IPS DF 6.9 (cell line): ENCODE data around the gene AZU1.
A peak's percentile ranks its signal among the peaks of the same experiment; 100 is the strongest.

Source experiments
- DNase-seq: peaks from one replicate; pipeline ENCODE4 v3.0.0-alpha.2; 2013; ENCODE audit warnings: low read depth, low spot score
- H3K27ac ChIP-seq: one replicate; pipeline ENCODE4 v1.5.1; 2013; ENCODE audit warnings: low read length, control low read depth
- H3K27me3 ChIP-seq: 2 replicates; pipeline ENCODE4 v1.6.1; 2013; ENCODE audit warnings: mild to moderate bottlenecking, low read length; ENCODE audit not compliant: control insufficient read depth, insufficient read depth
- H3K36me3 ChIP-seq: 2 replicates; pipeline ENCODE4 v1.6.1; 2013; ENCODE audit warnings: low read length; ENCODE audit not compliant: control insufficient read depth, insufficient read depth
- H3K4me1 ChIP-seq: 2 replicates; pipeline ENCODE4 v1.6.1; 2013; ENCODE audit warnings: low read length; ENCODE audit not compliant: control insufficient read depth, insufficient read depth
- H3K4me3 ChIP-seq: 2 replicates; pipeline ENCODE4 v1.5.1; 2013; ENCODE audit warnings: mild to moderate bottlenecking, low read length
- H3K9me3 ChIP-seq: 2 replicates; pipeline ENCODE4 v1.6.1; 2013; ENCODE audit warnings: low read length, inconsistent platforms; ENCODE audit not compliant: control insufficient read depth, insufficient read depth
- WGBS: extraction: QIAGEN DNeasy Blood & Tissue Kit; methylation state at CpG from one replicate; pipeline ENCODE4 v1.1.7; 2013; ENCODE audit warnings: mixed read lengths, missing lambda C conversion rate; ENCODE audit not compliant: insufficient read length, insufficient coverage; 5-methylcytosine and 5-hydroxymethylcytosine counted together

AZU1 gene

DNA sequence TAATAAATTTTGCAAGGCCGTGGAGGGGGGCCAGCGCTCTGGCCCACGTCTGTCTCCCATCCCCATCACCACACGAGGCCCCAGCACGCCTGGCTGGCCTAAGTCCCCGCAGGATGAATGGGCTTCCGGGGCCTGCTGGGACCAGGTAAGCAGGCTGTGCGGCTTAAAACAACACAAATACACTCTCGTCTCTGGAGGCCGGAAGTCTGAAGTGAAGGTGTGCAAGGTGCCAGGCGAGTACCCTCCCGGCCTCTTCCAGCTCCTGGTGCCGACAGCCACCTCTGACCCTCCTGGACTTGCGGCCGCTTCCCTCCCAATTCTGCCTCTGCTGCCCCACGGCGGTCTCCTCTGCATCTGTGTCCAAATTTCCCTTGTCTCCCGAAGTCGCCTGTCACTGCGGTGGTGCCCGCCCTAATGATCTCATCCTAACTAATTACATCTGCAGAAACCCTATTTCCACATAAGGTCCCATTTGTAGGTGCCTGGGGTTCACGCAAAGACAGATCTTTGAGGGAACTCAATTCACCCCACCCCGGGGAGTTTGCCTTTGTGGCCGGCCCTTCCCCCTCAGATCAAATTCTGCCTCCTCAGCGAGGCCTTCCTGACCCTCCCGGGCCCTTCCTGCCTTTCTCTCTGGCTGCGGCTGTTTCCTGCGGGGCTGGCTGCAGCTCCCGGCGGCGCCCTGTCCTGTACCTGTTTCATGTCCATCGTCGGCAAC lies 38.5 kb upstream of the AZU1 start:
- H3K27ac ChIP-seq = no peak overlapping the region
- no peak for DNase-seq

DNA sequence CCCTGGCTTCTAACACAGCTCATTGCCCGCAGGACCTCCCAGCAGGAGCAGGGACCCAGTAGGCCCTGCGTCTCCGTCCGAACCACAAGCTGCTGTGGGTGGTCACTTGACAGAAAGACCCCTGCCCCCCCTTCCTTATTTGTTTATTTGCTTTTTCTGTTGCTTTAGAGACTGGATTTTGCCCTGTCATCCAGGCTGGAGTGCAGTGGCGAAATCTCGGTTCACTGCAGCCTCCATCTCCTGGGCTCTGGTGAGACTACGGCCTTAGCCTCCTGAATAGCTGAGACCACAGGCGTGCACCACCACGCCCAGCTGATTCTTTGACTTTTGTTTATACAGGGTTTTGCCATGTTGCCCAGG lies 38.0 kb upstream of the AZU1 start:
- no peak for DNase-seq
- Histone ChIP-seq H3K27ac (no peak overlapping the region), H3K9me3 (no peaks in the 10 kb centered on the region), H3K4me3 (no peak overlapping the region), H3K27me3 (no peaks in the 10 kb centered on the region), H3K4me1 (peaks cover 11% of the 10 kb centered on the region), H3K36me3 (no peaks in the 10 kb centered on the region)
- WGBS = no CpG with 5 or more reads among the region's 9 CpGs

More for the DNA sequence above, 38.5 kb upstream of the AZU1 start:
- peaks cover 11% of the 10 kb centered on the region for H3K4me1 ChIP-seq
- H3K9me3 ChIP-seq = no peaks in the 10 kb centered on the region
- H3K27me3 ChIP-seq = no peaks in the 10 kb centered on the region
- H3K4me3 ChIP-seq = no peak overlapping the region
- WGBS = no CpG with 5 or more reads among the region's 33 CpGs
- H3K36me3 ChIP-seq = no peaks in the 10 kb centered on the region

DNA sequence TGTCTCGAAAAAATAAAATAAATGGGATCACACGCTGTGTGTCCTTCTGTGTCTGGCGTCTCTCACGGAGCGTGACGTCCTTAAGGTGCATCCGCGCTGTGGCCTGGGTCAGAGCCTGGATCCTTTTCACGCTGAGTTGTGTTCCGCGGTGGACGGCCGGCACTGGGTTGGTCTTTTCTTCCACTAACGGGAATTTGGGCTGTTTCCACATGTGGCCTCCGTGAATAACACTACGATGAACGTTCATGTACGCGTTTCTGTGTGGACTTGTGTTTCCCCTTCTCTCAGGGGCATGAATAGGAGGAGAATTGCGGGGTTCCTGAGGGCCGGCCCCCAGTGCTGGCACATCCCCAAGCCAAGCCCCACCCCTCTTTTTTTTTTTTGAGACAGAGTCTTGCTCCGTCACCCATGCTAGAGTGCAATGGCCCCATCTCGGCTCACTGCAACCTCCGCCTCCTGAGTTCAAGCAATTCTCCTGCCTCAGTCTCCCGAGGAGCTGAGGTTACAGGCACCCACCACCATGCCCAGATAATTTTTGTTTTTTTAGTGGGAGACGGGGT lies 36.5 kb upstream of the AZU1 start:
- Histone ChIP-seq H3K27me3 (no peaks in the 10 kb centered on the region), H3K4me1 (peaks cover 11% of the 10 kb centered on the region), H3K4me3 (no peak overlapping the region), H3K36me3 (no peaks in the 10 kb centered on the region), H3K27ac (no peak overlapping the region), H3K9me3 (no peaks in the 10 kb centered on the region)
- DNase-seq = no peak
- WGBS = no CpG with 5 or more reads among the region's 26 CpGs

DNA sequence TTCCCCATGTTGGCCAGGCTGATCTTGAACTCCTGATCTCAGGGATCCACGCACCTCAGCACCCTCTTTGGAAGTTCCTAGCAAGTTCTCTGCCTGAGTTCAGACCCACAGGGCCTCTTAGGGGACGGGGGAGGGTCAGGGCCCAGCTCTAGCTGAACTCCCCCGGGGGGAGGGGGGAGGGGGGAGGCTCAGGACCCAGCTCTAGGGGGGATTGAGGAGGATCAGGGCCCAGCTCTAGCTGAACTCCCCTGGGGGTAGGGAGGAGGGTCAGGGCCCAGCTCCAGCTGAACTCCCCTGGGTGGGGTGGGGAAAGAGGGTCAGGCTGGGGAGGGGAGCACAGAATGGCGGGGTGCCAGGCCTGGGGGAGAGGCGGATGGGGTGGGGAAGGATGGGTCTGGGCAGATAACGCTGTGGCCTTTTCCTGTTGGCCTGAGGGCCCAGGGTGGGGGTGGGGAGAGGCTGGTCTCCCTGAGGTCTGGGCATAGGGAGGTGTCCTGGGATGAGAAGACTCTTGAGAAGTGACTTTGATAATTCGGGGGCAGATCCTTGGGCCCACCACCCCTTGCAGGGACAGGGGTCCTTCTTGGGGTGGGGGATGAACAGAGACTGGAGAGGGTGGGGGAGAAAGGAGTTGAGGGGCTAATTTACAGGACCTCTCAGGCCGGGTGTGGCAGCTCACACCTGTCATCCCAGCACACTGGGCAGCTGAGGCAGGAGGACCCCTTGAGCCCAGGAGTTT lies 35.9 kb upstream of the AZU1 start:
- Histone ChIP-seq H3K27me3 (no peaks in the 10 kb centered on the region), H3K9me3 (no peaks in the 10 kb centered on the region), H3K27ac (no peak overlapping the region), H3K4me1 (peaks cover 11% of the 10 kb centered on the region), H3K4me3 (no peak overlapping the region), H3K36me3 (no peaks in the 10 kb centered on the region)
- no peak for DNase-seq
- WGBS = no CpG with 5 or more reads among the region's 8 CpGs

DNA sequence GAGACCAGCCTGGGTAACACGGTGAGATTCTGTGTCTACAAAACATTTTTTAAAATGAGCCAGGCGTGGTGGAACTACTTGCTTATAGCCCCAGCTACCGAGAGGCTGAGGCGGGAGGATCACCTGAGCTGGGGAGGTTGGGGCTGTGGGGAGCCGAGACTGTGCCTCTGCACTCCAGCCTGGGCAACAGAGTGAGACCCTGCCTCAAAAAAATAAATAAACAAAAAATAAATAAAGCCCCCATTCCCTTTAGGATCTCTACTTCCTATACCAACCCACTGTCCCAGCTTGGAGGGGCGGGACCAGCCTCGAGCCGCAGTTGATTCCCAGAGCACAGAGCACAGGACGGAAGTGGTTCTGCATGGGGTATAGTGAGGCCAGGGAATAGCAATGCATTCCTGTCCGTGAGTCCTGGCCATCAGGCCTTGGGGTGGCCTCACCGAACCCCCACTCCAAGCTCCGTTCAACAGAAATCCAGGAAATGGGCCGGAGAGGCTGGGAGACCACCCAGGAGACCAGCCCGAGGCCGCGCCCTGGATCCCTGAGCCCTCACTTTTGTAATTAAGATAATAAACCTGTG lies 35.2 kb upstream of the AZU1 start:
- H3K4me3 ChIP-seq = no peak overlapping the region
- H3K9me3 ChIP-seq = no peaks in the 10 kb centered on the region
- DNase-seq = no peak
- H3K4me1 ChIP-seq = peaks cover 11% of the 10 kb centered on the region
- H3K27me3 ChIP-seq = no peaks in the 10 kb centered on the region
- no peak overlapping the region for H3K27ac ChIP-seq
- H3K36me3 ChIP-seq = no peaks in the 10 kb centered on the region
- WGBS = no CpG with 5 or more reads among the region's 16 CpGs

DNA sequence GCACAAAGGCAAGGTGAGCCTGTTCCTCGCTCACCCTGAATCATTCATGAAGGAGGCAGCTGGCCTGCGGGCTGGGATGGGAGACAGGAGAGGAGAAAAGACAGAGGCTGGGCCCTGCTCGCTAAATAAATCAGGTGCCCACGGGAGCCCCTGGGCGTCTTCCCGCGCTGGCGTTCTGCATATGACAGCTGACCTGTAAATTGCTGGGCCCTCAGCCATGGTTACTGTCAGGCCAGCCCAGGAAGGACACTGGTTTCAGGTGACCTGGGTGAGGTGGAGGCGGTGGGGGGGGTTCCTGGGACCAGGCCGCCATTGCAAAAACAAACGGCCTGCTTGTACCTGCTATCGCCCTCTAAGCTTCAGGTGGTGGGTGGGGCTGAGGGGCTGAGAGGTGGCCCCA lies 33.8 kb upstream of the AZU1 start:
- Histone ChIP-seq H3K4me1 (peaks cover 9% of the 10 kb centered on the region; the same call in 1 of the 2 replicates), H3K36me3 (peaks cover 3% of the 10 kb centered on the region; the same call in 1 of the 2 replicates), H3K27ac (no peak overlapping the region), H3K4me3 (no peak overlapping the region), H3K27me3 (no peaks in the 10 kb centered on the region), H3K9me3 (no peaks in the 10 kb centered on the region)
- WGBS = no CpG with 5 or more reads among the region's 12 CpGs
- DNase-seq = no peak

DNA sequence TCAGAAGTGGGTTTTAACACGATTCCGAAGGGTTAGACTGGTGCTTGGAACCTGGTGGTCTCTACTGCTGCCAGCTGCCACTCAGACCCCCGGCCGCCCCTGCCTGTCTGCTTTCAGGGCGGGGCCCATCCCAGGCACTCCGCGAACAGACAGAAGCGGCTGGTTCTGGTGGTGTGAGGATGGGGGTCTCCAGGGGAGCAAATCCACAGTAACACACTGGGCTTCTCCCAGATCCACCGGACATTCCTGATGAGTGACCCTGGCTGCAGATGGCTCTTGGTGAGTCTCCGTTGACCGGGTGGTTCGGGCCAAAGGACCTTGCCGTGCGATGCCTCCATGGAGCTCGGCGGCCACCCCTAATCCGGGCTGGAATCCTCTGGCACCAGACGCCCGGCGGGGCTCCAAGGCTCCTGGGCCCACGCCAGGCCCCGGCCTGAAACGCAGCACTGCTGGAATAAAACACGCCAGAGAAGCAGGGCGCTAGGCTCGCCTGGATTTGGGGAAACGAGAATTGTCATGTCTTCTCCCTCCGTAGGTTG lies 32.5 kb upstream of the AZU1 start:
- H3K4me3 ChIP-seq = no peak overlapping the region
- DNase-seq = no peak
- no CpG with 5 or more reads among the region's 28 CpGs for WGBS
- H3K9me3 ChIP-seq = no peaks in the 10 kb centered on the region
- no peaks in the 10 kb centered on the region for H3K27me3 ChIP-seq
- H3K4me1 ChIP-seq = 0 out of 2 replicates have a peak, but pooled peaks cover 4% of the 10 kb centered on the region
- peaks cover 11% of the 10 kb centered on the region for H3K36me3 ChIP-seq
- no peak overlapping the region for H3K27ac ChIP-seq

DNA sequence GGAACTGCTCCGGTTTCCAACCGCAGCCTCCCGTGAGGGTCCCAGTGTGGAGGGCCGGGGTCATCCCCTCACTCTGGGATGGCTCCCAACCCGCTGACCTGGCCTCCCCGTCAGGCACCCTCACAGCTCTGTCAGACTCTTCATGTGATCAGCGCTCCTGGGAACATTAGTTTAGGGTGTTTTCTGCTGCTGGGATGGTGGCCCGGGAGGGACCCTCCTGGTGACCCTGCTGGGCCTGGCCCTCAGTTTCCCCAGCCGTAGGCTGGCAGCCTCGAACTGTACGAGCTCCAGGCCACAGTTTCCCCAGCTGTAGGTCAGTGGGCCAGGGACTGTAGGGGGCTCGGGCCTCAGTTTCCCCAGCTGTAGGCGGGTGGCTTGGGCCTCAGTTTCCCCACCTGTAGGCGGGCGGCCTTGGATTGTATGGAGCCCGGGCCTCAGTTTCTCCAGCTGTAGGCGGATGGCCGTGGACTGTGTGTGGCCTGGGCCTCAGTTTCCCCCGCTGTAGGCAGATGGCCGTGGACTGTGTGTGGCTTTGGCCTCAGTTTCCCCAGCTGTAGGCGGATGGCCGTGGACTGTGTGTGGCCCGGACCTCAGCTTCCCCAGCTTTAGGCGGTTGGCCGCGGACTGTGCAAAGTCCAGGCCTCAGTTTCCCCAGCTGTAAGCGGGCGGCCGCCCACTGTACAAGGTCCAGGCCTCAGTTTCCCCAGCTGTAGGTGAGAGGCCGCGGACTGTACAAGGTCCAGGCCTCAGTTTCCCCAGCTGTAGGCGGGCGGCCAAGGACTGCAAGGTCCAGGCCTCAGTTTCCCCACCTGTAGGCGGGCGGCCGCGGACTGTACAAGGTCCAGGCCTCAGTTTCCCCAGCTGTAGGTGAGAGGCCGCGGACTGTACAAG lies 31.7 kb upstream of the AZU1 start:
- no peak overlapping the region for H3K27ac ChIP-seq

DNA sequence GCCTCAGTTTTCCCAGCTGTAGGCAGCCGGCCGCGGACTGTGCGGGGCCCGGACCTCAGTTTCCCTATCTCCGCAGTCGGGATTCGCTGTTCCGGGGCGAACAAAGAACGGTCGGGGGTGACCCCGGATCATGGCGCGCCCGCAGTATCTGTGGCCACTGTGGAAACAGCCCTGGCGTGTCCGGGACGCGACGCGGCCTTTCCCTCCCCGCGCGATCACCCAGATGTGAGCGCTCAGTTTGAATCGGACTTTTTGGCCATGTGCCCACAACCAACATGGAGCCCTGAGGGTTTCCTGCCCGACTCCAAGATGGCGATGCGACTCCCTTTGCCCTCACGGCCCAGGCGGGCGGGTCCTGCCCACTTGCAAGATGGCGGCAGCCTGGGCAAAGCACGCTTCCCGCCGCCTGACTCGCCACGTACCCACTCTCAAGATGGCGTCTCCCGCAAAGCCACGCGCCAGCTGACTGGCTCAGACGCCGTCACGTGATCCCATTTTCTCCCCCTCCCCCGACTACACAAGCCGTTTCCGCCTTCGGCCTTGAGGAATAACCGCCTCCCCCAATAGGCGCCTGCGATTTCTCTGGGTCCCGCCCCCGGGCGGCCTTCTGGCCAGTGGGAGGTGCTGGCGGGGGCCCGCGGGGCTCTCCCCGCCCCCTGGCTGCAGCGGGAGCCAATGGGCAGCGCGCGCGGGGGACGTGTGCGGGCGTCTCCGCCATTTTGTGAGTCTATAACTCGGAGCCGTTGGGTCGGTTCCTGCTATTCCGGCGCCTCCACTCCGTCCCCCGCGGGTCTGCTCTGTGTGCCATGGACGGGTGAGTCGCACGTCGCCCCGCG lies 30.7 kb upstream of the AZU1 start, which contains the start of gene PTBP1:
PTBP1 (plus strand) TSS at position 761 of the 836 bp plus-strand sequence; CDS start at position 807, 46 bp downstream.
- Histone ChIP-seq H3K36me3 (peaks cover 22% of the 10 kb centered on the region), H3K27ac (no peak within 1 kb of the TSS), H3K9me3 (no peaks in the 10 kb centered on the region), H3K4me3 (peak within 1 kb of the TSS; percentile 97), H3K4me1 (peaks cover 10% of the 10 kb centered on the region), H3K27me3 (no peaks in the 10 kb centered on the region)
- WGBS = no CpG with 5 or more reads among the region's 83 CpGs
- DNase-seq = peak; percentile 100

More for the DNA sequence above, 31.7 kb upstream of the AZU1 start:
- H3K36me3 ChIP-seq = peaks cover 18% of the 10 kb centered on the region
- H3K27me3 ChIP-seq = no peaks in the 10 kb centered on the region
- DNase-seq = no peak
- peaks cover 7% of the 10 kb centered on the region; the same call in 1 of the 2 replicates for H3K4me1 ChIP-seq
- H3K4me3 ChIP-seq = no peak overlapping the region
- H3K9me3 ChIP-seq = no peaks in the 10 kb centered on the region
- WGBS = no CpG with 5 or more reads among the region's 39 CpGs
